HepG2 (cell line): ENCODE data around the gene SRSF1. TPM values are rescaled to one million over a fixed set of nuclear protein-coding genes. Genes with fewer than 3 reads are reported as not detected.

Source experiments
- ATAC-seq: fragments of 200-7000 bp; cut with Tn5 transposase; 3 replicates; pipeline ENCODE4 v1.9.1; 2020; ENCODE audit warnings: mild to moderate bottlenecking, moderate library complexity
- BruUV-seq: library from RNA; stranded (reverse); fragments of 400-500 nt; replicated peaks from 2 replicates; lab custom pipeline; 2021; lab: Mats Ljungman, UMichigan
- CTCF ChIA-PET: fragments of 300-600 bp; formaldehyde crosslinking; extraction: SDS; loops from one replicate; lab custom pipeline; 2021; ENCODE audit warnings: low total read pairs, inconsistent platforms, low intra/inter-chr PET ratio; lab: Yijun Ruan, JAX
- POLR2A ChIA-PET: fragments of 350-600 bp; sonication (Branson Sonifier 250); formaldehyde crosslinking; loops from one replicate; lab custom pipeline; 2020; ENCODE audit warnings: antibody characterized with exemption, inconsistent platforms; lab: Yijun Ruan, JAX
- DNase-seq: peaks from one replicate; pipeline ENCODE4 v3.0.0-alpha.2; 2015; ENCODE audit warnings: low spot score
- FAIRE-seq: peaks from 3 replicates; lab custom pipeline; 2011; peaks lifted over from hg19 to GRCh38; lab: Jason Lieb, UNC
- H2AFZ ChIP-seq: one replicate; pipeline ENCODE4 v1.6.1; 2011; ENCODE audit warnings: low read length, inconsistent platforms
- H3K27ac ChIP-seq: fragments of 300-600 bp; 3 replicates; pipeline ENCODE4 v1.8.0; 2011; ENCODE audit warnings: mixed run types, mild to moderate bottlenecking, mixed read lengths, low read length, inconsistent platforms; ENCODE audit not compliant: insufficient read depth; ENCODE audit errors: extremely low read length
- H3K27me3 ChIP-seq, 2 experiments: fragments of 200-600 bp in 1 of 2; 2 replicates in 1 of 2; 3 replicates in 1 of 2; pipeline versions ENCODE4 v1.6.0 to v1.8.0; 2011; ENCODE audit warnings: low read length in 2 of 2, mild to moderate bottlenecking in 2 of 2, moderate library complexity in 2 of 2, inconsistent platforms in 1 of 2; ENCODE audit not compliant: insufficient read depth in 2 of 2, control insufficient read depth in 1 of 2
- H3K36me3 ChIP-seq, 2 experiments: fragments of 200-600 bp in 1 of 2; replicated peaks in 1 of 2; 2 replicates in 1 of 2; 3 replicates in 1 of 2; pipeline versions ENCODE4 v1.5.1 to v1.8.0; 2011; ENCODE audit warnings: low read length in 2 of 2, inconsistent platforms in 1 of 2; ENCODE audit not compliant: insufficient read depth in 2 of 2, control insufficient read depth in 1 of 2
- H3K4me1 ChIP-seq: 2 replicates; pipeline ENCODE4 v1.5.1; 2012; ENCODE audit warnings: low read length, inconsistent platforms; ENCODE audit not compliant: insufficient read depth
- H3K4me2 ChIP-seq: 2 replicates; pipeline ENCODE4 v1.6.0; 2011; ENCODE audit warnings: low read depth, low read length, inconsistent platforms
- H3K4me3 ChIP-seq, 3 experiments: fragments of 200-600 bp in 1 of 3; sonication (generic), shearing (Covaris generic) in 1 of 3; replicated peaks in 1 of 3; 2 replicates each; pipeline ENCODE4 v1.5.1; 2011 to 2016; ENCODE audit warnings: low read length in 3 of 3, inconsistent platforms in 2 of 3, low read depth in 2 of 3, mild to moderate bottlenecking in 2 of 3, control low read depth in 1 of 3, mixed read lengths in 1 of 3; ENCODE audit not compliant: insufficient read depth in 1 of 3
- H3K79me2 ChIP-seq: one replicate; pipeline ENCODE4 v1.6.1; 2011; ENCODE audit warnings: low read length, inconsistent platforms; ENCODE audit not compliant: insufficient read depth
- H3K9ac ChIP-seq: 2 replicates; pipeline ENCODE4 v1.6.0; 2011; ENCODE audit warnings: mild to moderate bottlenecking, low read depth, low read length, inconsistent platforms; ENCODE audit not compliant: insufficient read depth
- H3K9me3 ChIP-seq: 2 replicates; pipeline ENCODE4 v1.5.1; 2012; ENCODE audit warnings: mild to moderate bottlenecking, low read length
- H4K20me1 ChIP-seq: 2 replicates; pipeline ENCODE4 v1.6.0; 2011; ENCODE audit warnings: inconsistent platforms, mild to moderate bottlenecking, low read length, moderate library complexity; ENCODE audit not compliant: insufficient read depth
- CEBPG ChIP-seq: IDR thresholded peaks from 2 replicates; pipeline ENCODE4 v1.6.1; 2016
- DNMT3B ChIP-seq: conservative IDR thresholded peaks from 2 replicates; pipeline ENCODE4 v1.6.1; 2016; ENCODE audit warnings: missing biosample characterization, control low read depth
- FOXP1 ChIP-seq, 2 experiments: fragments of 450-650 bp in 1 of 2; IDR thresholded peaks; 2 replicates each; pipeline ENCODE4 v1.6.1; 2017 to 2018; ENCODE audit warnings: antibody characterized with exemption in 1 of 2
- KDM2A ChIP-seq: sonication (generic); formaldehyde crosslinking; IDR thresholded peaks from 2 replicates; pipeline ENCODE4 v1.4.0; 2020; ENCODE audit warnings: low read depth, missing genetic modification reagents, borderline replicate concordance
- RFXANK ChIP-seq: IDR thresholded peaks from 2 replicates; pipeline ENCODE4 v1.6.1; 2016
- RNF2 ChIP-seq: fragments of 450-650 bp; conservative IDR thresholded peaks from 2 replicates; pipeline ENCODE4 v1.6.1; 2016; ENCODE audit warnings: low read depth
- SPEN ChIP-seq: sonication (generic); formaldehyde crosslinking; IDR thresholded peaks from 2 replicates; pipeline ENCODE4 v1.5.1; 2020; ENCODE audit warnings: low read depth, mild to moderate bottlenecking, missing genetic modification reagents
- ZBTB26 ChIP-seq: IDR thresholded peaks from 2 replicates; pipeline ENCODE4 v1.6.1; 2016; ENCODE audit warnings: missing compliant biosample characterization, missing genetic modification reagents, borderline replicate concordance
- ZNF317 ChIP-seq: sonication (generic); formaldehyde crosslinking; IDR thresholded peaks from 2 replicates; pipeline ENCODE4 v1.5.0; 2020; ENCODE audit warnings: mild to moderate bottlenecking, missing genetic modification reagents
- ZNF318 ChIP-seq: sonication (generic); formaldehyde crosslinking; IDR thresholded peaks from 2 replicates; pipeline ENCODE4 v1.4.0; 2020; ENCODE audit warnings: mild to moderate bottlenecking, missing genetic modification reagents
- ZNF501 ChIP-seq: sonication (generic); formaldehyde crosslinking; IDR thresholded peaks from 2 replicates; pipeline ENCODE4 v1.5.1; 2020; ENCODE audit warnings: mild to moderate bottlenecking, moderate library complexity, missing genetic modification reagents
- ZNF841 ChIP-seq: sonication (generic); formaldehyde crosslinking; IDR thresholded peaks from 2 replicates; pipeline ENCODE4 v1.8.1; 2023; ENCODE audit warnings: missing genetic modification reagents, borderline replicate concordance
- WGBS: methylation state at CpG from one replicate; pipeline ENCODE4 v1.1.6; 2017; ENCODE audit warnings: low lambda C conversion rate; 5-methylcytosine and 5-hydroxymethylcytosine counted together
- in situ Hi-C: cut with HindIII; loops from 2 replicates; pipeline ENCODE4 v1.10.0; 2017; ENCODE audit warnings: low pct_unique_long_range_greater_than_20kb; ENCODE audit not compliant: extremely low pct_ligation_motif_present
- intact Hi-C: fragments of 100-400 bp; cut with micrococcal nuclease; formaldehyde crosslinking; loops from one replicate; pipeline ENCODE4 v1.10.0; 2022; ENCODE audit not compliant: unreplicated experiment
- polyA plus RNA-seq, 8 experiments: library from polyadenylated mRNA; depleted of rRNA in 3 of 8; stranded (reverse) in 7 of 8; unstranded in 1 of 8; fragments of >200 nt; fragmentation: Illumina TruSeq in 4 of 8; extraction: Trizol in 4 of 8; gene quantifications; 2 replicates each; pipeline versions ENCODE4 v1.2.1 to v1.2.3, GENCODE V29; 2011 to 2016; ENCODE audit warnings: low read depth in 4 of 8, missing spikeins in 1 of 8, mixed read lengths in 1 of 8; ENCODE audit not compliant: insufficient read depth in 1 of 8
- total RNA-seq, 5 experiments: library from RNA; depleted of rRNA; stranded (reverse); fragments of >200 nt; fragmentation: Illumina TruSeq; extraction: Trizol; gene quantifications; 2 replicates each; pipeline ENCODE4 v1.2.3, GENCODE V29; 2016; ENCODE audit warnings: low read depth in 1 of 5

SRSF1 gene
- total and polyA plus RNA-seq, 2 of the 13 experiments (the other 11 are each of a cell fraction or from before 2014, with no cell fraction given): 142 to 445 TPM

- TF ChIP-seq ZBTB26 (CRISPR knock-in tag) (no peak), RFXANK (no peak), KDM2A (no peak), ZNF317 (CRISPR knock-in tag) (no peak), SPEN (CRISPR knock-in tag) (no peak), DNMT3B (CRISPR knock-in tag) (no peak), RNF2 (no peak)
Observed at GRCh38 chr17:57954397-57955182, 52.5 kb downstream of the SRSF1 start (continued).

- CTCF ChIA-PET: interaction anchor here (1.3 kb wide), 1 partner anchor 96 kb away, joined by 3 read pairs; no protein-coding TSS in a partner anchor
- POLR2A ChIA-PET: interaction anchor here (0.8 to 6.6 kb wide), 15 partner anchors 7 to 678 kb away, joined by 3 to 35 read pairs (median 5); partner anchors contain the start of genes MRPS23 and SRSF1
- Histone ChIP-seq H3K4me1 (peaks cover 70% of the 10 kb centered on the region), H3K27me3 (peaks cover 13 to 26% of the 10 kb centered on the region in 2 experiments), H3K36me3 (no peaks in the 10 kb centered on the region), H3K79me2 (no peaks in the 10 kb centered on the region), H3K9ac (peak overlapping the region; percentile 84), H3K27ac (peak overlapping the region; percentile 15), H4K20me1 (no peaks in the 10 kb centered on the region), H3K9me3 (no peaks in the 10 kb centered on the region), H2AFZ (no peak overlapping the region), H3K4me3 (peak overlapping the region; percentile 71 to 92 (median 73)), H3K4me2 (peak overlapping the region; percentile 94)
- ATAC-seq (no peak; the same call in 2 of the 3 replicates), FAIRE-seq (no peak), DNase-seq (no peak)
- in situ Hi-C loops: loop anchor here (5.0 kb wide), 1 partner anchor 47 kb away; no protein-coding TSS in a partner anchor
- BruUV-seq: no TSS peak
- intact Hi-C loops: loop anchor here (1.0 to 2.0 kb wide), 3 partner anchors 13 to 61 kb away; no protein-coding TSS in a partner anchor
- 39% methylated on average over 12 of the region's 13 CpGs for WGBS
- TF ChIP-seq FOXP1 (IDR thresholded peaks at IDR 0.05): no peak
- no peak for TF ChIP-seq FOXP1 (CRISPR knock-in tag; IDR thresholded peaks at IDR 0.05)
- no peak for TF ChIP-seq ZNF318 (CRISPR knock-in tag)
- no peak for TF ChIP-seq ZNF841
- TF ChIP-seq ZNF501: peak; percentile 74; the same call in 1 of the 2 replicates
- TF ChIP-seq CEBPG (CRISPR knock-in tag): no peak
Observed at GRCh38 chr17:57953705-57954396, 53.2 kb downstream of the SRSF1 start.
